Stimulated activated CD4-positive, alpha-beta T cell treated with anti-CD3 and anti-CD28 coated beads, Interleukin-2, amount 100 ng/mL, for 4 hours (primary cell): Measurements from ENCODE around the gene TRPM2.
"Not testable (repeated sequence)": the region's sequence is repeated elsewhere in the genome, so short reads cannot be mapped to it uniquely, and the experiment has no call there.

Experiments
- DNase-seq: peaks from one replicate; pipeline ENCODE4 v3.0.0-alpha.2; 2020; ENCODE audit warnings: low read depth

TRPM2 gene

GRCh38 chr21:44375281-44375651 is 21.8 kb downstream of the TRPM2 start:
- no peak for DNase-seq

GRCh38 chr21:44375761-44376241 is 22.4 kb downstream of the TRPM2 start:
- no peak for DNase-seq

- DNase-seq: no peak
Observed at GRCh38 chr21:44376606-44377005, 23.2 kb downstream of the TRPM2 start.

- no peak for DNase-seq
Observed at GRCh38 chr21:44377201-44377921, 23.9 kb downstream of the TRPM2 start.

GRCh38 chr21:44377922-44378645 is 24.7 kb downstream of the TRPM2 start:
- DNase-seq: no peak

GRCh38 chr21:44378646-44379514 is 25.5 kb downstream of the TRPM2 start:
- DNase-seq: no peak

GRCh38 chr21:44379515-44379848 is 26.1 kb downstream of the TRPM2 start:
- no peak for DNase-seq

GRCh38 chr21:44379991-44380865 is 26.8 kb downstream of the TRPM2 start:
- DNase-seq: no peak

- DNase-seq: no peak
Observed at GRCh38 chr21:44380876-44381275, 27.5 kb downstream of the TRPM2 start.

- DNase-seq: no peak
Observed at GRCh38 chr21:44381874-44382273, 28.5 kb downstream of the TRPM2 start.

GRCh38 chr21:44382536-44382935 is 29.1 kb downstream of the TRPM2 start:
- DNase-seq: no peak

GRCh38 chr21:44383216-44383615 is 29.8 kb downstream of the TRPM2 start:
- no peak for DNase-seq

GRCh38 chr21:44384968-44385367 is 31.5 kb downstream of the TRPM2 start:
- DNase-seq: no peak

GRCh38 chr21:44389335-44389734 is 35.9 kb downstream of the TRPM2 start:
- DNase-seq: no peak

- DNase-seq: no peak
Observed at GRCh38 chr21:44390886-44391285, 37.5 kb downstream of the TRPM2 start.

- no peak for DNase-seq
Observed at GRCh38 chr21:44391345-44392091, 38.1 kb downstream of the TRPM2 start.

- no peak for DNase-seq
Observed at GRCh38 chr21:44392185-44392584, 38.8 kb downstream of the TRPM2 start.

- DNase-seq: no peak
Observed at GRCh38 chr21:44392916-44393315, 39.5 kb downstream of the TRPM2 start.

GRCh38 chr21:44394733-44395132 is 41.3 kb downstream of the TRPM2 start:
- DNase-seq: no peak

GRCh38 chr21:44395260-44395659 is 41.8 kb downstream of the TRPM2 start:
- DNase-seq: no peak

- DNase-seq: not testable (repeated sequence)
Observed at GRCh38 chr21:44396803-44397202, 43.4 kb downstream of the TRPM2 start.
